Thoracic aorta (tissue), 2 donors: ENCODE measurements around the gene GID8. TPM values are rescaled to one million over a fixed set of nuclear protein-coding genes. Genes with fewer than 3 reads are reported as not detected.

Source experiments
- ATAC-seq: fragments of 150-250 bp; one replicate; pipeline ENCODE4 v1.8.0; 2017; ENCODE audit warnings: low read depth; ENCODE audit not compliant: insufficient number of reproducible peaks, low FRiP score
- DNase-seq: peaks from one replicate; pipeline ENCODE4 v3.0.0-alpha.2; 2020; ENCODE audit warnings: low spot score
- H3K27ac ChIP-seq, 2 donors: fragments of 200-600 bp; sonication (generic); 1 replicate in 1 of 2; 2 replicates in 1 of 2; pipeline ENCODE4 v1.5.1; 2016; ENCODE audit warnings: mild to moderate bottlenecking in 2 of 2, moderate library complexity in 2 of 2
- H3K27me3 ChIP-seq: fragments of 200-600 bp; sonication (generic); replicated peaks from 2 replicates; pipeline ENCODE4 v1.6.0; 2016; ENCODE audit warnings: mild to moderate bottlenecking; ENCODE audit not compliant: insufficient read depth
- H3K36me3 ChIP-seq: fragments of 200-600 bp; sonication (generic); one replicate; pipeline ENCODE4 v1.5.1; 2016
- H3K4me1 ChIP-seq, 2 donors: fragments of 200-600 bp; sonication (generic); 1 replicate in 1 of 2; 2 replicates in 1 of 2; pipeline versions ENCODE4 v1.5.1 to v1.6.0; 2016; ENCODE audit warnings: low read depth in 2 of 2, mild to moderate bottlenecking in 1 of 2; ENCODE audit not compliant: control insufficient read depth in 1 of 2
- H3K4me3 ChIP-seq: fragments of 200-600 bp; sonication (generic); 2 replicates; pipeline ENCODE4 v1.5.1; 2016; ENCODE audit warnings: mild to moderate bottlenecking
- H3K9me3 ChIP-seq: fragments of 200-600 bp; sonication (generic); 2 replicates; pipeline ENCODE4 v1.5.1; 2016
- total RNA-seq, 2 donors: library from RNA; depleted of rRNA; stranded (reverse); fragments of >200 nt; gene quantifications; one replicate each; pipeline versions ENCODE4 v1.1.0 to v1.2.3, GENCODE V29; 2016
- TF ChIP-seq, protein P1 (sequence below): fragments of 200-600 bp; sonication (generic); IDR thresholded peaks from one replicate; pipeline ENCODE4 v1.5.1; 2019; ENCODE audit warnings: antibody characterized with exemption

The GID8 gene
- total RNA-seq, 2 donors from 2014 or later = 29.1 to 30.3 TPM

DNA sequence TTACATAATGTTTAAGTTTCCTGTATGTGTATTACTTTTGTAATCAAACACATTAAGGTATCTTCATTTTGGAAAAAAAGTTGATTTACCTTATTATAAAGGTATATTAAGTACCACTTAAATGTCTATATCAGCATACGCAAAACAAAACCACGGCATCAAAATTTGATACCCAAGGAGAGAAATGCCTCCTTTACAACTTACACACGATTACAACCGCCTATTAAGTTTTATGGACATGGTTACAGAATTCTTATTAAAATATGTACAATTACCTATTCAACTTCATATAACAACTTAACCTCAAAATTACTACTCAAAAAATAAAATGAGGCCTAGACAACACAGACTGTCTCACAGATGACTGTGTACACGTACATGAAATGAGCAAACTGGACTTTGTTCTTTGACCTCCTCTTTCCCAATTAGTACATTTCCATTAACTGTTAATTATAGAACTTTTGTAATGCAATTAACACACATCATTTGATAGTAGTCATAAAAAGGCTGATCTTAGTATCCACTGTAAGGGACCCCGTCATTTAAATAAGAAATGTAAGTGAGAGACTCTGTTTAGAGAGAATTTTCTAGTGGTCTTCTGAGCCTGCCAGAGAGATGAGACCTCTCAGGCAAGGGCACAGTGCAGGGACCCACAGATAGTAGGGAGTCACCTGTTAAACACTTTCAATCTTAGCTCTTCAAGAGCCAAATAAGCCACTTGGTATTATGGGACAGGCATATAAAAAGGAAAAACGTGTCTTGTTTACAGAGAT lies 14.1 kb upstream of the GID8 start:
- Histone ChIP-seq H3K9me3 (no peaks in the 10 kb centered on the region), H3K27me3 (no peaks in the 10 kb centered on the region), H3K36me3 (no peaks in the 10 kb centered on the region), H3K4me1 (peaks cover 69 to 84% of the 10 kb centered on the region in 2 donors), H3K27ac (peak overlapping the region; percentile 96), H3K4me3 (peak overlapping the region; percentile 97)
- TF ChIP-seq, protein P1, sequence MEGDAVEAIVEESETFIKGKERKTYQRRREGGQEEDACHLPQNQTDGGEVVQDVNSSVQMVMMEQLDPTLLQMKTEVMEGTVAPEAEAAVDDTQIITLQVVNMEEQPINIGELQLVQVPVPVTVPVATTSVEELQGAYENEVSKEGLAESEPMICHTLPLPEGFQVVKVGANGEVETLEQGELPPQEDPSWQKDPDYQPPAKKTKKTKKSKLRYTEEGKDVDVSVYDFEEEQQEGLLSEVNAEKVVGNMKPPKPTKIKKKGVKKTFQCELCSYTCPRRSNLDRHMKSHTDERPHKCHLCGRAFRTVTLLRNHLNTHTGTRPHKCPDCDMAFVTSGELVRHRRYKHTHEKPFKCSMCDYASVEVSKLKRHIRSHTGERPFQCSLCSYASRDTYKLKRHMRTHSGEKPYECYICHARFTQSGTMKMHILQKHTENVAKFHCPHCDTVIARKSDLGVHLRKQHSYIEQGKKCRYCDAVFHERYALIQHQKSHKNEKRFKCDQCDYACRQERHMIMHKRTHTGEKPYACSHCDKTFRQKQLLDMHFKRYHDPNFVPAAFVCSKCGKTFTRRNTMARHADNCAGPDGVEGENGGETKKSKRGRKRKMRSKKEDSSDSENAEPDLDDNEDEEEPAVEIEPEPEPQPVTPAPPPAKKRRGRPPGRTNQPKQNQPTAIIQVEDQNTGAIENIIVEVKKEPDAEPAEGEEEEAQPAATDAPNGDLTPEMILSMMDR = no peak
- ATAC-seq (no peak), DNase-seq (no peak)

DNA sequence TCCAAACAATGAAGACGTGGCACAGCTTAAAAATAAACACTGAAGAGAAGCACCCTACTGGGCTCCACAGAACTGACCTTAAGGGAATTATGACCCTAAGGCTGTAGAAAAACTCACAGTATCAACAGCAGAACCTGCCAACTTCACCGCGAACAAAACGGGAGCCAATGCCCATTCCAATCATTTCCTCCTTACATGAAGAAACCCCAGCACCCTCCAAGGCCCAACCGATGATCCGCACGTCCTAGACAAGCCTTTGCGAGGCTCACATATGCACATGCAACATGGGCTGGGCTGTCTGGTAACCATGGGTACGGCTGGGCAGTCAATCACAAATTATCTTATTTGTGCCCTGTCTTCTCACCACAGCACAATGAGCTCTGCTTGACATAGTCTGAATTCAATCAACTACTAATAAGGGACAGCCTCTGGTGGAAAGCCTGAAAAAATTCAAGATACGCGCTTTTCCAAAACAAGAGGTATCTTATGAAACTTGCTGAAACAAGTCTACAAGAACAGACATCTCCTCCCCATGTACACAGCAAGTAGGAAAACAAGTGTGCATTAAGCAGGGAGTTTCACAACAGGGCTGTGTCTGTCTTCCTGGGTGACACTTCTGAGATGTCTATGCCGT lies 13.4 kb upstream of the GID8 start:
- Histone ChIP-seq H3K9me3 (no peaks in the 10 kb centered on the region), H3K36me3 (no peaks in the 10 kb centered on the region), H3K27ac (peak overlapping the region; percentile 96), H3K4me1 (peaks cover 62 to 81% of the 10 kb centered on the region in 2 donors), H3K4me3 (peak overlapping the region; percentile 97), H3K27me3 (no peaks in the 10 kb centered on the region)
- TF ChIP-seq, protein P1 = no peak
- no peak for DNase-seq
- ATAC-seq = no peak

DNA sequence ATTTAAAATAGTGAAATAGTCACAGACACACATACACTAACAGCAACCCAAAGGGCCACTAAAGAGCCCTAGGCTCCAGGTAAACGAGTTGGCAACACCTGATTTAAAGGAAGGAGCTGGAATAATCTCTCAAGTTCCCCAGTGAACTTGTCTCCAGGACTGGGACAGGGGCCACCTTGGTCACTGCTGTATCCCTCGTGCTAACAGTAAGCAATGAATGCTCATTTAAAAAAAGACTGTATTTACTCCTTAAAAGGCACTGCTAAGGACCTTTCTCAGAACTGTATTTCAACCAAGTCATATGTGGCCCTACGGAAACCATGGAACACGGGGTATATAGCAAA lies 12.9 kb upstream of the GID8 start:
- no peaks in the 10 kb centered on the region for H3K9me3 ChIP-seq
- ATAC-seq (no peak), DNase-seq (no peak)
- H3K27ac ChIP-seq = peak overlapping the region; percentile 96
- H3K27me3 ChIP-seq = no peaks in the 10 kb centered on the region
- H3K36me3 ChIP-seq = no peaks in the 10 kb centered on the region
- H3K4me1 ChIP-seq = peaks cover 57 to 81% of the 10 kb centered on the region in 2 donors
- TF ChIP-seq, protein P1 = no peak
- H3K4me3 ChIP-seq = peak overlapping the region; percentile 97

DNA sequence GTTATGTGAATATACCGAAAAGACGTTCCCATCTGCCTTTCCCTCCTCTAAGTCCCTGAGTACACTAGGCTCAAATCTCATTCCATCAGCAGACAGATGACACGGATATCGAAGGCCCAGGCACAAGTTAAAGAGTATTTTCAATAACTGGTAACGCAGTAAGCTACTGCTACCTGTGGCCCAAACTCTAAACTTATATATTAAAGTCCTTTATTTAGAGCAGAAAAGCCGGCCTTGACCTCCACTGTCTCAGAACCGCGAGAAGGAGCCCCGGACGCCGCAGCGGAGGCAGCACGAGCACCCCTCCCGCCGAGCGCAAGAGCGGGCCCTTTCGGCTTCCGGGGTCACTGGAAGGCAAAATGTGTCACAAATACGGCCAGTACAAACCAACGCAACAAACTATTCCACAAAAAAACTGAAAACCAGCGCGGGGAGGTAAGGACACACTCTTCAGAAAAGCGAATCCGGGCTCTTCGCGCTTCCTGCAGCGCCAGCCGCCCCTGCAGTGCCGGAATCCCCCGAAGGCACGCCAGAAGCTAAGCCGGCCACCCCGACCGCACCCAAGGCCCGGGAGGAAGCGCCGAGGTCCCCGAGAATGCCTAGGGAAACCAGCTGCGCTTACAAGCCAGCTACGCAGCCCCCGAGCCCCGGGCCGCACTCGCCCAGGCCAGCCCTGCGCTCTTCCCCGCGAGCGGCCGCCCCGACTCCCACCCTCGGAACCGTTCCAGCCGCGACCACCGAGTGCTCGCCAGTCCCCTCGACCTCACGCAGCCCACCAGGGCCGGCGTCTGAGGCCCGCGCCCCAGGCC lies 12.3 kb upstream of the GID8 start:
- peaks cover 53 to 78% of the 10 kb centered on the region in 2 donors for H3K4me1 ChIP-seq
- no peak for DNase-seq
- H3K4me3 ChIP-seq = peak overlapping the region; percentile 97
- no peaks in the 10 kb centered on the region for H3K36me3 ChIP-seq
- TF ChIP-seq, protein P1 = no peak
- peak overlapping the region; percentile 96 for H3K27ac ChIP-seq
- H3K27me3 ChIP-seq = no peaks in the 10 kb centered on the region
- H3K9me3 ChIP-seq = no peaks in the 10 kb centered on the region
- no peak for ATAC-seq
